Heart right ventricle (tissue), 16 donors: ENCODE results near the gene XRCC1. TPM values are rescaled to one million over a fixed set of nuclear protein-coding genes. Genes with fewer than 3 reads are reported as not detected.

Experiments
- ATAC-seq, 8 donors: fragments of 200-7000 bp; cut with Tn5 transposase; one replicate each; pipeline ENCODE4 v1.9.1; 2020; ENCODE audit warnings: mild to moderate bottlenecking in 8 of 8, moderate library complexity in 8 of 8, moderate number of reproducible peaks in 1 of 8
- DNase-seq, 2 donors: peaks; one replicate each; pipeline ENCODE4 v3.0.0-alpha.2; 2020
- H3K27ac ChIP-seq, 10 donors: fragments of 200-600 bp; sonication (generic) in 2 of 10; one replicate each; pipeline versions ENCODE4 v1.5.0 to v1.8.0; 2020 to 2022; ENCODE audit warnings: mild to moderate bottlenecking in 3 of 10
- H3K27me3 ChIP-seq, 7 donors: fragments of 200-600 bp; one replicate each; pipeline ENCODE4 v1.8.0; 2021 to 2022; ENCODE audit warnings: mild to moderate bottlenecking in 2 of 7
- H3K36me3 ChIP-seq, 9 donors: fragments of 200-600 bp; sonication (generic) in 1 of 9; one replicate each; pipeline versions ENCODE4 v1.5.0 to v1.8.0; 2020 to 2022; ENCODE audit warnings: mild to moderate bottlenecking in 2 of 9
- H3K4me1 ChIP-seq, 9 donors: fragments of 200-600 bp; sonication (generic) in 1 of 9; one replicate each; pipeline versions ENCODE4 v1.5.0 to v1.8.0; 2020 to 2022; ENCODE audit warnings: mild to moderate bottlenecking in 4 of 9
- H3K4me3 ChIP-seq, 10 donors: fragments of 200-600 bp; sonication (generic) in 2 of 10; one replicate each; pipeline versions ENCODE4 v1.5.0 to v1.8.0; 2020 to 2022; ENCODE audit warnings: mild to moderate bottlenecking in 7 of 10, moderate library complexity in 2 of 10
- H3K9me3 ChIP-seq, 11 donors: fragments of 200-600 bp in 10 of 11; sonication (generic) in 2 of 11; one replicate each; pipeline versions ENCODE4 v1.5.0 to v1.8.0; 2013 to 2022; ENCODE audit warnings: mild to moderate bottlenecking in 2 of 11, control low read depth in 1 of 11, moderate library complexity in 1 of 11
- CTCF ChIP-seq, 9 donors: fragments of 200-600 bp; sonication (generic) in 2 of 9; IDR thresholded peaks; one replicate each; pipeline versions ENCODE4 v1.5.0 to v1.8.0; 2021 to 2022; ENCODE audit warnings: antibody characterized with exemption in 9 of 9, mild to moderate bottlenecking in 5 of 9, moderate library complexity in 1 of 9
- WGBS, 2 donors: extraction: QIAGEN DNeasy Blood & Tissue Kit; methylation state at CpG; one replicate each; pipeline ENCODE4 v1.1.7; 2013; ENCODE audit warnings: inconsistent platforms in 1 of 2; 5-methylcytosine and 5-hydroxymethylcytosine counted together
- intact Hi-C, 10 donors: fragments of 100-400 bp; cut with DNase I; formaldehyde crosslinking; loops; one replicate each; pipeline versions ENCODE4 v1.11.1 to v1.14.2; 2022
- polyA plus RNA-seq, 2 donors: library from polyadenylated mRNA; stranded (reverse); fragments of 200-250 nt; gene quantifications; one replicate each; pipeline ENCODE4 v1.2.3, GENCODE V29; 2013
- total RNA-seq, 10 donors: library from RNA; stranded (reverse); fragmentation: NEBNext Ultra II Directional in 3 of 10; extraction: Animal tissue kit (Norgen Biotek cat#: 25700) in 3 of 10; gene quantifications; one replicate each; pipeline versions ENCODE4 v1.2.1 to v1.2.4, GENCODE V29; 2021 to 2023
- donor health status: Arrhythmogenic right ventricular cardiomyopathy.
- donor health status: ischemic (EF 13 %, LVEDD 7.1; RV severe dilation, severe dysfunction).
- donor health status: healthy with polysubstance abuse.
- donor health status: DM: no; HTN: yes; CAD: no.
- donor health status: DM: no; HTN: no; CAD: no.
- donor health status: ischemic (EF 25% LVEDD 6.9; RV normal size, moderate dysfunction).
- donor health status: ischemic (EF 25% LVEDD 5.7; RV mildly dilated, moderate dysfunction).
- donor health status: healthy.
- donor health status: DM: yes; HTN: yes; CAD: no.
- donor health status: Ischemic cardiomyopathy.
- donor health status: ischemic (EF 35%, LVEDD 5.7; RV mildly dilated, moderate dysfunction).
- donor health status: nonischemic (EF 11% LVEDD 7.7; RV severe dilation, severe dysfunction).
- donor health status: DM: yes; HTN: yes; CAD: no.
- donor health status: PGD.
- donor health status: ischemic (EF 29% LVEDD 5.4; RV normal size, mild dysfunction).
- donor health status: nonischemic (EF 23%, LVEDD 6.1; RV moderate dilation, normal function).

XRCC1 gene
- total and polyA plus RNA-seq, 12 donors: 11.0 to 21.9 (median 17.7) TPM

GRCh38 chr19:43544077-43544476 lies 31.2 kb downstream of the XRCC1 start:
- no peak overlapping the region for H3K4me3 ChIP-seq
- H3K36me3 ChIP-seq: peaks cover 0 to 85% (median 38%) of the 10 kb centered on the region in 9 donors
- TF ChIP-seq CTCF (IDR thresholded peaks at IDR 0.05): no peak
- DNase-seq (no peak), ATAC-seq (no peak)
- no peak overlapping the region for H3K27ac ChIP-seq
- intact Hi-C loops: loop anchor here in 2 of 10 donors (10.0 kb wide), 2 partner anchors 101 to 241 kb away; partner anchors contain the start of gene KCNN4 (in 1 of the 2)
- H3K4me1 ChIP-seq: no peaks in the 10 kb centered on the region
- WGBS, 2 donors: 94% methylated on average over 9 of the region's 9 CpGs
- H3K27me3 ChIP-seq: no peaks in the 10 kb centered on the region
- H3K9me3 ChIP-seq: peaks cover 0 to 6% (median 4%) of the 10 kb centered on the region in 11 donors

GRCh38 chr19:43541920-43542650 lies 33.2 kb downstream of the XRCC1 start:
- no peaks in the 10 kb centered on the region for H3K4me1 ChIP-seq
- H3K36me3 ChIP-seq: peaks cover 0 to 95% (median 51%) of the 10 kb centered on the region in 9 donors
- no peak for TF ChIP-seq CTCF (IDR thresholded peaks at IDR 0.05)
- no peak overlapping the region for H3K4me3 ChIP-seq
- no peak for DNase-seq
- no peaks in the 10 kb centered on the region for H3K27me3 ChIP-seq
- intact Hi-C loops: loop anchor here in 2 of 10 donors (10.0 kb wide), 2 partner anchors 103 to 243 kb away; partner anchors contain the start of gene KCNN4 (in 1 of the 2)
- H3K9me3 ChIP-seq: peaks cover 0 to 15% (median 10%) of the 10 kb centered on the region in 11 donors
- no peak for ATAC-seq
- H3K27ac ChIP-seq: no peak overlapping the region
- WGBS, 2 donors: 94 to 98% methylated on average over 5 of the region's 5 CpGs

- TF ChIP-seq CTCF (IDR thresholded peaks at IDR 0.05): no peak
- DNase-seq (no peak), ATAC-seq (no peak)
- peaks cover 0 to 15% (median 10%) of the 10 kb centered on the region in 11 donors for H3K9me3 ChIP-seq
- 96 to 97% methylated on average over 3 of the region's 3 CpGs for WGBS, 2 donors
- no peaks in the 10 kb centered on the region for H3K27me3 ChIP-seq
- intact Hi-C loops: loop anchor here in 2 of 10 donors (10.0 kb wide), 2 partner anchors 104 to 244 kb away; partner anchors contain the start of gene KCNN4 (in 1 of the 2)
- no peak overlapping the region for H3K27ac ChIP-seq
- peaks cover 0 to 5% (median 0%) of the 10 kb centered on the region in 9 donors for H3K4me1 ChIP-seq
- H3K36me3 ChIP-seq: peaks cover 0 to 85% (median 47%) of the 10 kb centered on the region in 9 donors
- no peak overlapping the region for H3K4me3 ChIP-seq
These were observed 34.9 kb downstream of the XRCC1 start for GRCh38 chr19:43540381-43540780.

- ATAC-seq (no peak), DNase-seq (no peak)
- Histone ChIP-seq H3K9me3 (peaks cover 0 to 15% (median 10%) of the 10 kb centered on the region in 11 donors), H3K4me3 (no peak overlapping the region), H3K27ac (no peak overlapping the region), H3K4me1 (peaks cover 0 to 18% (median 5%) of the 10 kb centered on the region in 9 donors), H3K27me3 (no peaks in the 10 kb centered on the region), H3K36me3 (peaks cover 0 to 71% (median 35%) of the 10 kb centered on the region in 9 donors)
- no peak for TF ChIP-seq CTCF (IDR thresholded peaks at IDR 0.05)
- intact Hi-C loops: loop anchor here in 7 of 10 donors (5.0 to 10.0 kb wide), 6 partner anchors 53 to 126 kb away; partner anchors contain the start of genes IRGQ (in 2 of the 7) and ZNF576 (in 2 of the 7)
These were observed 36.4 kb downstream of the XRCC1 start for GRCh38 chr19:43538922-43539321.
